HEK293T (cell line): Measurements from ENCODE around the gene ULK3.

Experiments
- CTCF ChIA-PET: fragments of 350-600 bp; formaldehyde crosslinking; extraction: SDS; loops from one replicate; lab custom pipeline; 2021; ENCODE audit warnings: antibody characterized with exemption, inconsistent platforms; lab: Yijun Ruan, JAX
- POLR2A ChIA-PET: fragments of 350-600 bp; formaldehyde crosslinking; extraction: SDS; loops from one replicate; lab custom pipeline; 2020; ENCODE audit warnings: antibody characterized with exemption, inconsistent platforms; lab: Yijun Ruan, JAX
- DNase-seq: peaks from one replicate; pipeline ENCODE4 v3.0.0; 2012; ENCODE audit warnings: mixed read lengths; ENCODE audit errors: extremely low spot score
- ARNT ChIP-seq: fragments of 450-650 bp; IDR thresholded peaks from 2 replicates; pipeline ENCODE4 v1.6.1; 2017; ENCODE audit warnings: mild to moderate bottlenecking
- BHLHE40 ChIP-seq: fragments of 450-650 bp; IDR thresholded peaks from 2 replicates; pipeline ENCODE4 v1.6.1; 2016; ENCODE audit warnings: mild to moderate bottlenecking, moderate library complexity, borderline replicate concordance
- CTBP1 ChIP-seq: fragments of 450-650 bp; IDR thresholded peaks from 2 replicates; pipeline ENCODE4 v1.6.1; 2016; ENCODE audit warnings: borderline replicate concordance
- ELF4 ChIP-seq: fragments of 450-650 bp; IDR thresholded peaks from 2 replicates; pipeline ENCODE4 v1.6.1; 2017; ENCODE audit warnings: antibody characterized with exemption
- FOXA1 ChIP-seq: fragments of 450-650 bp; IDR thresholded peaks from 2 replicates; pipeline ENCODE4 v1.6.1; 2016; ENCODE audit warnings: mild to moderate bottlenecking
- FOXK2 ChIP-seq: fragments of 450-650 bp; IDR thresholded peaks from 2 replicates; pipeline ENCODE4 v1.6.1; 2016; ENCODE audit warnings: mild to moderate bottlenecking
- FOXM1 ChIP-seq: fragments of 450-650 bp; IDR thresholded peaks from 2 replicates; pipeline ENCODE4 v1.6.1; 2017; ENCODE audit warnings: mild to moderate bottlenecking, borderline replicate concordance
- HDGF ChIP-seq: fragments of 450-650 bp; IDR thresholded peaks from 2 replicates; pipeline ENCODE4 v1.6.1; 2017; ENCODE audit warnings: antibody characterized with exemption, borderline replicate concordance
- L3MBTL2 ChIP-seq: fragments of 450-650 bp; conservative IDR thresholded peaks from 2 replicates; pipeline ENCODE4 v1.6.1; 2016; ENCODE audit warnings: mild to moderate bottlenecking
- LEF1 ChIP-seq: fragments of 450-650 bp; IDR thresholded peaks from 2 replicates; pipeline ENCODE4 v1.6.1; 2017; ENCODE audit warnings: mild to moderate bottlenecking, borderline replicate concordance
- NFRKB ChIP-seq: fragments of 450-650 bp; IDR thresholded peaks from 2 replicates; pipeline ENCODE4 v1.6.1; 2016; ENCODE audit warnings: mild to moderate bottlenecking, moderate library complexity
- PKNOX1 ChIP-seq: fragments of 450-650 bp; IDR thresholded peaks from 2 replicates; pipeline ENCODE4 v1.6.1; 2016
- SP1 ChIP-seq: fragments of 450-650 bp; IDR thresholded peaks from 2 replicates; pipeline ENCODE4 v1.6.1; 2017
- SUZ12 ChIP-seq: fragments of 450-650 bp; IDR thresholded peaks from 2 replicates; pipeline ENCODE4 v1.6.1; 2016; ENCODE audit warnings: mild to moderate bottlenecking
- TARDBP ChIP-seq: fragments of 450-650 bp; IDR thresholded peaks from 2 replicates; pipeline ENCODE4 v1.6.1; 2016
- ZNF384 ChIP-seq: fragments of 450-650 bp; IDR thresholded peaks from 2 replicates; pipeline ENCODE4 v1.6.1; 2016

ULK3 gene

GRCh38 chr15:74842581-74843444 is at the start of gene ULK3:
Gene ULK3 (minus strand): TSS chr15:74843156. CDS start chr15:74843105, 51 bp downstream.
- ChIA-PET POLR2A (interaction anchor here (0.6 to 4.4 kb wide), 25 partner anchors 9 to 115 kb away, joined by 3 to 25 read pairs (median 4); partner anchors contain the start of genes FAM219B, MPI, RPP25 and SCAMP2), CTCF (interaction anchor here (0.8 to 1.8 kb wide), 7 partner anchors 10 to 109 kb away, joined by 3 to 8 read pairs (median 3); no protein-coding TSS in a partner anchor)
- TF ChIP-seq HDGF (no peak), LEF1 (peak; percentile 25; the same call in 1 of the 2 replicates), FOXM1 (peak; percentile 30; the same call in 1 of the 2 replicates), FOXK2 (no peak), BHLHE40 (no peak), ELF4 (no peak), TARDBP (no peak), CTBP1 (no peak), L3MBTL2 (peak; percentile 91), NFRKB (no peak), ARNT (peak; percentile 38; the same call in 1 of the 2 replicates), ZNF384 (no peak), SUZ12 (no peak), FOXA1 (no peak), PKNOX1 (peak; percentile 98), SP1 (no peak)
- DNase-seq, result peak; percentile 98

- no peak for DNase-seq
- ChIA-PET POLR2A (interaction anchor here (0.8 to 1.7 kb wide), 2 partner anchors 9 to 64 kb away, joined by 3 to 5 read pairs; partner anchors contain the start of gene RPP25), CTCF (interaction anchor here (1.5 to 1.7 kb wide), 2 partner anchors 9 to 10 kb away, joined by 7 to 9 read pairs; no protein-coding TSS in a partner anchor)
- TF ChIP-seq SUZ12, result no peak
- TF ChIP-seq LEF1, result no peak
- TF ChIP-seq SP1, result no peak
- no peak for TF ChIP-seq ZNF384
- no peak for TF ChIP-seq PKNOX1
- TF ChIP-seq HDGF, result no peak
- TF ChIP-seq L3MBTL2, result no peak
- no peak for TF ChIP-seq TARDBP
- no peak for TF ChIP-seq BHLHE40
- no peak for TF ChIP-seq CTBP1
- TF ChIP-seq ELF4, result no peak
- no peak for TF ChIP-seq NFRKB
- TF ChIP-seq FOXA1, result no peak
- no peak for TF ChIP-seq FOXK2
- TF ChIP-seq ARNT, result no peak
- no peak for TF ChIP-seq FOXM1
These were observed 49.4 kb upstream of the ULK3 start for GRCh38 chr15:74892313-74892712.

- TF ChIP-seq FOXM1, result no peak
- no peak for TF ChIP-seq L3MBTL2
- TF ChIP-seq BHLHE40, result no peak
- TF ChIP-seq HDGF, result no peak
- no peak for TF ChIP-seq FOXK2
- no peak for TF ChIP-seq ELF4
- TF ChIP-seq CTBP1, result no peak
- TF ChIP-seq ZNF384, result no peak
- TF ChIP-seq LEF1, result no peak
- POLR2A ChIA-PET, result interaction anchor here (0.8 to 1.7 kb wide), 2 partner anchors 10 to 65 kb away, joined by 3 to 5 read pairs; partner anchors contain the start of gene RPP25
- DNase-seq, result no peak
- CTCF ChIA-PET, result interaction anchor here (1.5 kb wide), 1 partner anchor 11 kb away, joined by 9 read pairs; no protein-coding TSS in a partner anchor
These were observed 48.5 kb upstream of the ULK3 start for GRCh38 chr15:74891469-74891868.

GRCh38 chr15:74890665-74890960 is 47.7 kb upstream of the ULK3 start:
- CTCF ChIA-PET, result interaction anchor here (2.8 kb wide), 1 partner anchor 11 kb away, joined by 13 read pairs; no protein-coding TSS in a partner anchor
- TF ChIP-seq CTBP1 (no peak), PKNOX1 (no peak), LEF1 (no peak), NFRKB (no peak), SP1 (no peak), FOXM1 (no peak), SUZ12 (no peak), L3MBTL2 (no peak), ZNF384 (no peak), ELF4 (no peak), ARNT (no peak), FOXA1 (no peak), FOXK2 (no peak), HDGF (no peak)

More at GRCh38 chr15:74890665-74890960, 47.7 kb upstream of the ULK3 start:
- DNase-seq, result no peak
- POLR2A ChIA-PET, result interaction anchor here (1.3 to 2.9 kb wide), 3 partner anchors 16 to 66 kb away, joined by 6 to 35 read pairs (median 7); partner anchors contain the start of genes FAM219B and RPP25
